Type B pancreatic cell (in vitro differentiated cells): Measurements from ENCODE around the gene IL34. TPM values are rescaled to one million over a fixed set of nuclear protein-coding genes. Genes with fewer than 3 reads are reported as not detected.
A peak's percentile ranks its signal among the peaks of the same experiment; 100 is the strongest.
"Not testable (repeated sequence)": the region's sequence is repeated elsewhere in the genome, so short reads cannot be mapped to it uniquely, and the experiment has no call there.

Experiments
- DNase-seq: peaks from one replicate; pipeline ENCODE4 v3.0.0; 2021; ENCODE audit warnings: mixed read lengths; ENCODE audit not compliant: unreplicated experiment; ENCODE audit errors: extremely low spot score
- H3K27ac Mint-ChIP-seq: 2 replicates; pipeline ENCODE4 v1.8.0; 2021; ENCODE audit warnings: mild to moderate bottlenecking, mixed read lengths
- H3K27me3 Mint-ChIP-seq: 2 replicates; pipeline ENCODE4 v1.8.0; 2021; ENCODE audit warnings: mixed read lengths
- H3K36me3 Mint-ChIP-seq: 2 replicates; pipeline ENCODE4 v1.8.0; 2021; ENCODE audit warnings: mixed read lengths
- H3K4me1 Mint-ChIP-seq: one replicate; pipeline ENCODE4 v1.8.0; 2021; ENCODE audit warnings: mixed read lengths; ENCODE audit not compliant: unreplicated experiment
- H3K4me3 Mint-ChIP-seq: 2 replicates; pipeline ENCODE4 v1.8.0; 2021; ENCODE audit warnings: mild to moderate bottlenecking, mixed read lengths
- H3K9me3 Mint-ChIP-seq: 2 replicates; pipeline ENCODE4 v1.8.0; 2021; ENCODE audit warnings: mixed read lengths
- total RNA-seq: library from RNA; stranded (reverse); gene quantifications from 2 replicates; pipeline ENCODE4 v1.2.1, GENCODE V29; 2021; ENCODE audit warnings: low replicate concordance
- TF ChIP-seq, protein P1 (sequence below): fragments of 200-600 bp; sonication (generic); conservative IDR thresholded peaks from 2 replicates; pipeline ENCODE4 v1.5.0; 2021; ENCODE audit warnings: antibody characterized with exemption, mild to moderate bottlenecking

IL34 gene
- total RNA-seq, 1 donor from 2014 or later: not detected

DNA sequence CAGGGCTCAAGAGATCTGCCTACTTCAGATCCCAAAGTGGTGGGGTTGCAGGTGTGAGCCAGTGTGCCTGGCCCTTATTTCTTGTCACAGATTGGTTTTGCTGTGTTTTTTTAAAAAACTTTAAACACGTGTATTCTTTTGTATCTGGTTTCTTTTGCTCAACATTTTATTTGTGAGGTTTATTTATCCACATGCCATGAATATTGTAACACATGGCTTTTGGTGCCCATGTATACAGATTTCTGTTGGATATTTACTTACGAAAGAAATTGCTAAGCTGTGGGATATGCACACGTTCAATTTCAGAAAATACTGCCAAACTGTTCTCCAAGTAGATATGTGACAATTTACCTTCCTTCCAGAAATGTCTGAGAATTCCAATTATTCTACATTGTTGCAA is 18.7 kb upstream of the IL34 start:
- peaks cover 5% of the 10 kb centered on the region for H3K9me3 Mint-ChIP-seq
- peaks cover 42% of the 10 kb centered on the region for H3K27me3 Mint-ChIP-seq
- TF ChIP-seq, protein P1, sequence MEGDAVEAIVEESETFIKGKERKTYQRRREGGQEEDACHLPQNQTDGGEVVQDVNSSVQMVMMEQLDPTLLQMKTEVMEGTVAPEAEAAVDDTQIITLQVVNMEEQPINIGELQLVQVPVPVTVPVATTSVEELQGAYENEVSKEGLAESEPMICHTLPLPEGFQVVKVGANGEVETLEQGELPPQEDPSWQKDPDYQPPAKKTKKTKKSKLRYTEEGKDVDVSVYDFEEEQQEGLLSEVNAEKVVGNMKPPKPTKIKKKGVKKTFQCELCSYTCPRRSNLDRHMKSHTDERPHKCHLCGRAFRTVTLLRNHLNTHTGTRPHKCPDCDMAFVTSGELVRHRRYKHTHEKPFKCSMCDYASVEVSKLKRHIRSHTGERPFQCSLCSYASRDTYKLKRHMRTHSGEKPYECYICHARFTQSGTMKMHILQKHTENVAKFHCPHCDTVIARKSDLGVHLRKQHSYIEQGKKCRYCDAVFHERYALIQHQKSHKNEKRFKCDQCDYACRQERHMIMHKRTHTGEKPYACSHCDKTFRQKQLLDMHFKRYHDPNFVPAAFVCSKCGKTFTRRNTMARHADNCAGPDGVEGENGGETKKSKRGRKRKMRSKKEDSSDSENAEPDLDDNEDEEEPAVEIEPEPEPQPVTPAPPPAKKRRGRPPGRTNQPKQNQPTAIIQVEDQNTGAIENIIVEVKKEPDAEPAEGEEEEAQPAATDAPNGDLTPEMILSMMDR: no peak
- H3K4me3 Mint-ChIP-seq: no peak overlapping the region
- no peaks in the 10 kb centered on the region for H3K36me3 Mint-ChIP-seq
- no peaks in the 10 kb centered on the region for H3K4me1 Mint-ChIP-seq
- no peak overlapping the region for H3K27ac Mint-ChIP-seq
- no peak for DNase-seq

DNA sequence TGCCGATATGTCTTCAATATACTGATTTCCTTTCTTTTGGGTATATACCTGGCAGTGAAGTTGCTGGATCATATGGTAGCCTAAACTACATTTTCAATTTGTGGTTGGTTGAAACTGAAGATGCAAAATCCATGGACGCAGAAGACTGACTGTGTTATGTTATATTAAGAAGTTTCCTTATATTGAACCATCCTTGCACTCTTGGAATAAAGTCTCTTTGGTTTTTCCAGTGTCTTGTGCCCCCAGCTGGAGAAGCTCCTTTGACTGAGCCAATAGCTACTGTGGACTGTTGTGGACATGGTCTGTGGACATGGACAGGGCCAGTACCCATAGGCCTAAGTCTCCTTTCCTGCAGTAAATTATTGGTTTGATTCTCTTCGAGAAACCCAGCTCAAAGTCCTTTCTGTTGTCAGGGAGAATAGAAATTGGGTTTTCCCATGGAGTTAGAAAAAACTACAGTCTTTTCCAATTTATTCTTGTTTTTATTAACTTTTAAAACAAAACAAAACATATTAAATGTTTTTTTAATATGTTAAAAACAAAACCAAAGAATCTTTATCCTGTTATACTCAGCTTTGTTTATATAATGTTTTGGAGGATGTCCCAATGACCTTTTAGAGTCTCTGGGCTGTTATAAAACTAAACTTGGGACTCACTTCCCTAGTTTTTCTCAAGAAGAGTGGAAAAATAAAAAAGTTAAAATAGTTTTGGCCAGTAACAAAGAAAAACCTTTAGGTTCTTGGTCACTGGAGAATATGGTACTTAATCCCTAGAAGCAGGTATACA is 15.2 kb upstream of the IL34 start:
- Mint-ChIP-seq H3K27ac (no peak overlapping the region), H3K27me3 (peaks cover 9% of the 10 kb centered on the region)

DNA sequence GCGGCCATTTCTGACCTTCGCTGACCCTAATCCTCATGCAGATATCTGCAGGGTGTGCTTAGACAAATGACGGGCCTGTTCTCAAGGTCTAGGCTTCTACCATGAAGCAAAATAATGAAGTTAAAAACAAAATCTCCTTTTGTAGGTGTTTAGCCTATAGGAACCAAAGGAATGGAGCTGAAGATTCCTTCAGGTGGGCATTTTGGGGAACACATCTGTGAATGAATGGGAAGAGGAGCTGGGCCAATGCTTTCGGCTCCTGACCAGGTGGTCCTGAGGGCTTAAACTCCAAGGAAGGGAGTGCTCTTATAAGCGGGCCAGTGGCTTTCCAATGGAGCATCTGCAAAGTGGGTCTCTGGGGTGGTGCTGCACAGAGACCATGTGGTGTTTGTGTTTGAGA is 14.1 kb upstream of the IL34 start:
- Mint-ChIP-seq H3K27me3 (peaks cover 2% of the 10 kb centered on the region), H3K27ac (no peak overlapping the region), H3K36me3 (no peaks in the 10 kb centered on the region), H3K9me3 (peaks cover 5% of the 10 kb centered on the region), H3K4me1 (no peaks in the 10 kb centered on the region), H3K4me3 (no peak overlapping the region)
- TF ChIP-seq, protein P1: no peak
- DNase-seq: peak; percentile 29

More for the DNA sequence above, 15.2 kb upstream of the IL34 start:
- Mint-ChIP-seq H3K4me1 (no peaks in the 10 kb centered on the region), H3K4me3 (no peak overlapping the region), H3K36me3 (no peaks in the 10 kb centered on the region), H3K9me3 (peaks cover 5% of the 10 kb centered on the region)
- DNase-seq: no peak
- TF ChIP-seq, protein P1: no peak

DNA sequence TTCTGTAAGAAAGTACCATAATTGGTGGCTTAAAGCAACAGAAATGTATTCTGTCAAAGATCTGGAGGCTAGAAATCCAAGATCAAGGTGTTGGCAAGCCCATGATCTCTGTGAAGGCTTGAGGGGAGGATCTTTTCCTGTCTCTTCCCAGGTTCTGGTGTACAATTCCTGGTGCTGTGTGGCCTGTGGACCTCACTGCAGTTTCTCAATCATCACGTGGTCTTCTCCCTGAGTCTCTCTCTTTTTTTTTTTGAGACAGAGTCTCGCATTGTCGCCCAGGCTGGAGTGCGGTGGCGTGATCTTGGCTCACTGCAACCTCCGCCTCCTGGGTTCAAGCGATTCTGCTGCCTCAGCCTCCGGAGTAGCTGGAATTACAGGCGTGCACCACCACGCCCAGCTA is 12.7 kb upstream of the IL34 start:
- H3K27ac Mint-ChIP-seq, H3K4me1 Mint-ChIP-seq, H3K4me3 Mint-ChIP-seq, H3K36me3 Mint-ChIP-seq, H3K9me3 Mint-ChIP-seq, H3K27me3 Mint-ChIP-seq: not testable (repeated sequence)
- peak; percentile 29 for DNase-seq

DNA sequence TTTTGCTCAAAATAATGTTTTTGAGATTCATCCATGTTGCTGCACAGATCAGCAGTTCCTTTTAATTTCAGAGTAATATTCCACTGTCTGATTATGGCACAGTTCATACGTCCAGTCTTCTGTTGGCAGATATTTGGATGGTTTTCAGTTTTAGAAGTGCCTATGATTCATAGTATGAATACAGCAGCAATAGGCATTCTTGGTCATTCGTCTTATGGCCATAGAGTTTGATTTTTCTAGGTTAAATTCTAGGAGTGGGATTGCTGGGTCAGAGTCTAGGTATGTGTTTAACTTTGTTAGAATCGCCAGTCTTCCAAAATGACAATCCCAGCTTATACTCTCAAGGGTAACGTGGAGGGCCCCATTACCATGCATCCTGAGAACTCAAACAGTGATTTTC is 11.5 kb upstream of the IL34 start:
- Mint-ChIP-seq H3K4me1 (peaks cover 3% of the 10 kb centered on the region), H3K27ac (peak overlapping the region; percentile 16), H3K4me3 (no peak overlapping the region), H3K36me3 (no peaks in the 10 kb centered on the region), H3K27me3 (no peaks in the 10 kb centered on the region), H3K9me3 (peaks cover 5% of the 10 kb centered on the region)
- DNase-seq: no peak
- TF ChIP-seq, protein P1: no peak

DNA sequence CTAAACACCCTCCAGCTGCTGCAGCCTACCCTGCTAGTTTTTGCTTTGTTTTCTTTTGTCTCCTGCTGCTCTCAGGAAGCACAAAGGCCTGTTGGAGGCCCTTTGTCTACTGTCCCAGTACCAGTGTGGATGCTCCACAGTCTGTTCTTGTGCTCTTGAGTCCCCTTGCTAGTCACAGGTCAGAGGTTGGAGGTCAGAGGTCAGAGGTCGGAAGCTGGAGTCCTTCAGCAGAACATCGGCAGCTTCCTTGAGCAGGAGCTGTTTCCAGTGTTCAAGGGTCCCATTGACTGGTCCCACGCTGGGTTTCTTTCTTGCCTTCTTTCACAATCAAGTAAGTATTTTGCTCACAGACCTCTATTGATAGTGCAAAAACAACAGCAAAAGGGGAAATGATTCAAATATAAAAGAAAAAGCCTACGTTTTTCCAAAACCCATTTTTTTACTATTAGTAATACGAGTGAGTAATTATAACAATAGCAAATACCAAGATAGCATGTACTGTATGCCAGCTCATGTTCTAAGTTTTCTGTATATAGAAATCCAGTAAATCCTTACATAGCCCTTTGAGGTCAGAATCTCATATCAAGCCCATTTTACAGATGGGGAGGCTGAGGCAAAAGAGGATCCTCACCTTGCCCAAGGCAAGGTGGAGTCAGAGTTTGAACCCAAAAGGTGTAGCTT is 10.9 kb upstream of the IL34 start:
- H3K27ac Mint-ChIP-seq: no peak overlapping the region
- peaks cover 5% of the 10 kb centered on the region for H3K9me3 Mint-ChIP-seq
- TF ChIP-seq, protein P1: no peak
- peak; percentile 47 for DNase-seq
- H3K4me3 Mint-ChIP-seq: no peak overlapping the region
- peaks cover 3% of the 10 kb centered on the region for H3K4me1 Mint-ChIP-seq
- no peaks in the 10 kb centered on the region for H3K27me3 Mint-ChIP-seq
- no peaks in the 10 kb centered on the region for H3K36me3 Mint-ChIP-seq
